ENCODE data around the gene SYNGR4.

The SYNGR4 gene

GRCh38 chr19:48417421-48417820 is 53.3 kb downstream of the SYNGR4 start:
- no peak overlapping the region for H3K9ac ChIP-seq (ENCODE audit: low read length)
- no peak overlapping the region for H3K18ac ChIP-seq (ENCODE audit: low read length)
- H2AK5ac ChIP-seq (ENCODE audit: low read length) = no peak overlapping the region
- no peaks in the 10 kb centered on the region for H3K4me1 ChIP-seq (ENCODE audit: control insufficient read depth, low read depth, low read length)
- no peak overlapping the region for H3K23ac ChIP-seq (ENCODE audit: low read length)
- H3K27me3 ChIP-seq (ENCODE audit: insufficient read depth, low read length, poor library complexity) = no peaks in the 10 kb centered on the region
- H3K4ac ChIP-seq (ENCODE audit: low read depth, low read length) = no peak overlapping the region
- H2BK5ac ChIP-seq (ENCODE audit: low read length) = no peak overlapping the region
- H4K5ac ChIP-seq (ENCODE audit: low read length) = no peak overlapping the region
- no peak overlapping the region for H3K4me2 ChIP-seq (ENCODE audit: low read length)
- no peak overlapping the region for H2BK15ac ChIP-seq (replicated peaks; ENCODE audit: low read depth)
- H3K79me2 ChIP-seq (ENCODE audit: control insufficient read depth, insufficient read depth, low read length) = no peaks in the 10 kb centered on the region
- H3K79me1 ChIP-seq (ENCODE audit: low read length) = no peaks in the 10 kb centered on the region
- DNase-seq = no peak
- H3K36me3 ChIP-seq (ENCODE audit: control insufficient read depth, insufficient read depth, low read length) = no peaks in the 10 kb centered on the region
- H3K56ac ChIP-seq (ENCODE audit: low read length) = no peak overlapping the region
- H4K8ac ChIP-seq (ENCODE audit: low read depth, low read length) = no peak overlapping the region
- H3K27ac ChIP-seq (ENCODE audit: low read depth, low read length) = no peak overlapping the region
- WGBS (ENCODE audit: extremely low coverage, insufficient coverage, low lambda C conversion rate) = no CpG with 5 or more reads among the region's 7 CpGs
- H3K4me3 ChIP-seq (ENCODE audit: low read length) = no peak overlapping the region
- H2BK120ac ChIP-seq (ENCODE audit: low read depth, low read length) = no peak overlapping the region

GRCh38 chr19:48418317-48419064 is 54.3 kb downstream of the SYNGR4 start:
- no peak overlapping the region for H3K4me2 ChIP-seq (ENCODE audit: low read length)
- H4K8ac ChIP-seq (ENCODE audit: low read depth, low read length) = no peak overlapping the region
- H3K27ac ChIP-seq (ENCODE audit: low read depth, low read length) = no peak overlapping the region
- no peak overlapping the region for H3K23ac ChIP-seq (ENCODE audit: low read length)
- no peak overlapping the region for H2BK120ac ChIP-seq (ENCODE audit: low read depth, low read length)
- no peak overlapping the region for H3K18ac ChIP-seq (ENCODE audit: low read length)
- no peaks in the 10 kb centered on the region for H3K4me1 ChIP-seq (ENCODE audit: control insufficient read depth, low read depth, low read length)
- H3K79me1 ChIP-seq (ENCODE audit: low read length) = no peaks in the 10 kb centered on the region
- H4K5ac ChIP-seq (ENCODE audit: low read length) = no peak overlapping the region
- H3K4ac ChIP-seq (ENCODE audit: low read depth, low read length) = no peak overlapping the region
- no CpG with 5 or more reads among the region's 6 CpGs for WGBS (ENCODE audit: extremely low coverage, insufficient coverage, low lambda C conversion rate)
- DNase-seq = peak; percentile 68
- H2BK15ac ChIP-seq (replicated peaks; ENCODE audit: low read depth) = no peak overlapping the region
- no peak overlapping the region for H2BK5ac ChIP-seq (ENCODE audit: low read length)
- H3K79me2 ChIP-seq (ENCODE audit: control insufficient read depth, insufficient read depth, low read length) = no peaks in the 10 kb centered on the region
- H3K9ac ChIP-seq (ENCODE audit: low read length) = no peak overlapping the region
- H2AK5ac ChIP-seq (ENCODE audit: low read length) = no peak overlapping the region
- H3K36me3 ChIP-seq (ENCODE audit: control insufficient read depth, insufficient read depth, low read length) = no peaks in the 10 kb centered on the region
- no peak overlapping the region for H3K56ac ChIP-seq (ENCODE audit: low read length)
- no peak overlapping the region for H3K4me3 ChIP-seq (ENCODE audit: low read length)
- H3K27me3 ChIP-seq (ENCODE audit: insufficient read depth, low read length, poor library complexity) = no peaks in the 10 kb centered on the region

GRCh38 chr19:48419158-48419920 is 55.2 kb downstream of the SYNGR4 start:
- H3K4me2 ChIP-seq (ENCODE audit: low read length) = no peak overlapping the region
- WGBS (ENCODE audit: extremely low coverage, insufficient coverage, low lambda C conversion rate) = no CpG with 5 or more reads among the region's 31 CpGs
- H3K27me3 ChIP-seq (ENCODE audit: insufficient read depth, low read length, poor library complexity) = no peaks in the 10 kb centered on the region
- no peak overlapping the region for H2BK120ac ChIP-seq (ENCODE audit: low read depth, low read length)
- H3K79me2 ChIP-seq (ENCODE audit: control insufficient read depth, insufficient read depth, low read length) = no peaks in the 10 kb centered on the region
- peak overlapping the region; percentile 40 for H3K56ac ChIP-seq (ENCODE audit: low read length)
- H2AK5ac ChIP-seq (ENCODE audit: low read length) = no peak overlapping the region
- H3K4ac ChIP-seq (ENCODE audit: low read depth, low read length) = no peak overlapping the region
- no peak overlapping the region for H4K8ac ChIP-seq (ENCODE audit: low read depth, low read length)
- DNase-seq = peak; percentile 88
- H3K4me3 ChIP-seq (ENCODE audit: low read length) = no peak overlapping the region
- no peak overlapping the region for H2BK5ac ChIP-seq (ENCODE audit: low read length)
- H3K27ac ChIP-seq (ENCODE audit: low read depth, low read length) = no peak overlapping the region
- H4K5ac ChIP-seq (ENCODE audit: low read length) = no peak overlapping the region
- no peak overlapping the region for H2BK15ac ChIP-seq (replicated peaks; ENCODE audit: low read depth)
- no peaks in the 10 kb centered on the region for H3K79me1 ChIP-seq (ENCODE audit: low read length)
- H3K18ac ChIP-seq (ENCODE audit: low read length) = no peak overlapping the region
- no peaks in the 10 kb centered on the region for H3K36me3 ChIP-seq (ENCODE audit: control insufficient read depth, insufficient read depth, low read length)
- H3K4me1 ChIP-seq (ENCODE audit: control insufficient read depth, low read depth, low read length) = no peaks in the 10 kb centered on the region
- H3K9ac ChIP-seq (ENCODE audit: low read length) = no peak overlapping the region
- no peak overlapping the region for H3K23ac ChIP-seq (ENCODE audit: low read length)

- H4K8ac ChIP-seq (ENCODE audit: low read depth, low read length) = no peak overlapping the region
- DNase-seq = no peak
- H3K18ac ChIP-seq (ENCODE audit: low read length) = no peak overlapping the region
- H2BK120ac ChIP-seq (ENCODE audit: low read depth, low read length) = no peak overlapping the region
- no peak overlapping the region for H3K56ac ChIP-seq (ENCODE audit: low read length)
- no peak overlapping the region for H4K5ac ChIP-seq (ENCODE audit: low read length)
- H3K27ac ChIP-seq (ENCODE audit: low read depth, low read length) = no peak overlapping the region
- H3K4me2 ChIP-seq (ENCODE audit: low read length) = no peak overlapping the region
- H3K36me3 ChIP-seq (ENCODE audit: control insufficient read depth, insufficient read depth, low read length) = no peaks in the 10 kb centered on the region
- H2AK5ac ChIP-seq (ENCODE audit: low read length) = no peak overlapping the region
- H3K9ac ChIP-seq (ENCODE audit: low read length) = no peak overlapping the region
- no peak overlapping the region for H3K4me3 ChIP-seq (ENCODE audit: low read length)
- no peak overlapping the region for H2BK15ac ChIP-seq (replicated peaks; ENCODE audit: low read depth)
- no CpG with 5 or more reads among the region's 16 CpGs for WGBS (ENCODE audit: extremely low coverage, insufficient coverage, low lambda C conversion rate)
- H3K4me1 ChIP-seq (ENCODE audit: control insufficient read depth, low read depth, low read length) = no peaks in the 10 kb centered on the region
- H2BK5ac ChIP-seq (ENCODE audit: low read length) = no peak overlapping the region
- H3K4ac ChIP-seq (ENCODE audit: low read depth, low read length) = no peak overlapping the region
- H3K79me1 ChIP-seq (ENCODE audit: low read length) = no peaks in the 10 kb centered on the region
- H3K27me3 ChIP-seq (ENCODE audit: insufficient read depth, low read length, poor library complexity) = no peaks in the 10 kb centered on the region
- no peak overlapping the region for H3K23ac ChIP-seq (ENCODE audit: low read length)
- H3K79me2 ChIP-seq (ENCODE audit: control insufficient read depth, insufficient read depth, low read length) = no peaks in the 10 kb centered on the region
These were observed 57.4 kb downstream of the SYNGR4 start for GRCh38 chr19:48421548-48421947.

GRCh38 chr19:48424694-48425219 is 60.6 kb downstream of the SYNGR4 start:
- Histone ChIP-seq H3K79me2 (ENCODE audit: control insufficient read depth, insufficient read depth, low read length) (no peaks in the 10 kb centered on the region), H3K4ac (ENCODE audit: low read depth, low read length) (peak overlapping the region; percentile 92), H2AK5ac (ENCODE audit: low read length) (no peak overlapping the region), H3K56ac (ENCODE audit: low read length) (peak overlapping the region; percentile 93), H3K4me3 (ENCODE audit: low read length) (no peak overlapping the region), H3K36me3 (ENCODE audit: control insufficient read depth, insufficient read depth, low read length) (no peaks in the 10 kb centered on the region), H4K5ac (ENCODE audit: low read length) (no peak overlapping the region), H3K27ac (ENCODE audit: low read depth, low read length) (peak overlapping the region; percentile 71), H2BK5ac (ENCODE audit: low read length) (peak overlapping the region; percentile 90), H3K23ac (ENCODE audit: low read length) (peak overlapping the region; percentile 51), H4K8ac (ENCODE audit: low read depth, low read length) (peak overlapping the region; percentile 99), H2BK120ac (ENCODE audit: low read depth, low read length) (peak overlapping the region; percentile 99), H3K4me2 (ENCODE audit: low read length) (no peak overlapping the region), H3K9ac (ENCODE audit: low read length) (peak overlapping the region; percentile 60), H3K4me1 (ENCODE audit: control insufficient read depth, low read depth, low read length) (no peaks in the 10 kb centered on the region), H3K79me1 (ENCODE audit: low read length) (no peaks in the 10 kb centered on the region), H3K27me3 (ENCODE audit: insufficient read depth, low read length, poor library complexity) (no peaks in the 10 kb centered on the region), H2BK15ac (replicated peaks; ENCODE audit: low read depth) (peak overlapping the region; percentile 88), H3K18ac (ENCODE audit: low read length) (peak overlapping the region; percentile 98)
- WGBS (ENCODE audit: extremely low coverage, insufficient coverage, low lambda C conversion rate) = no CpG with 5 or more reads among the region's 8 CpGs
- DNase-seq = peak; percentile 86
